ENCODE data around the gene FRMPD4.

The FRMPD4 gene

GRCh38 chrX:12768491-12768890 lies 630.2 kb downstream of the FRMPD4 start:
- DNase-seq (ENCODE audit: low spot score) = no peak

- peak; percentile 27 for DNase-seq (ENCODE audit: low spot score)
These were observed 632.2 kb downstream of the FRMPD4 start for GRCh38 chrX:12770440-12770839.

- DNase-seq (ENCODE audit: low spot score) = peak; percentile 61
These were observed 633.3 kb downstream of the FRMPD4 start for GRCh38 chrX:12771445-12772069.

Data from CD4-positive, alpha-beta T cell treated with Interleukin-15 for 4 hours (primary cell).